ENCODE measurements around the gene SORCS2.

The SORCS2 gene

GRCh38 chr4:7335344-7336066, 143.2 kb downstream of the SORCS2 start:
- Histone ChIP-seq H3K27me3 (replicated peaks; ENCODE audit: control insufficient read depth, insufficient read depth, low read length) (no peaks in the 10 kb centered on the region; the same call in 1 of the 2 replicates), H3K4me3 (replicated peaks; ENCODE audit: low read depth, low read length) (no peak overlapping the region), H3K36me3 (ENCODE audit: control insufficient read depth, insufficient read depth, low read length) (no peaks in the 10 kb centered on the region)
- DNase-seq (ENCODE audit: extremely low read depth, insufficient read length): peak; percentile 52
- peak; percentile 90 for TF ChIP-seq CTCF (IDR thresholded peaks at IDR 0.05; ENCODE audit: insufficient read depth, low read length, poor library complexity, severe bottlenecking)

- no peak for DNase-seq (ENCODE audit: extremely low read depth, insufficient read length)
- Histone ChIP-seq H3K27me3 (replicated peaks; ENCODE audit: control insufficient read depth, insufficient read depth, low read length) (no peaks in the 10 kb centered on the region; the same call in 1 of the 2 replicates), H3K36me3 (ENCODE audit: control insufficient read depth, insufficient read depth, low read length) (no peaks in the 10 kb centered on the region), H3K4me3 (replicated peaks; ENCODE audit: low read depth, low read length) (no peak overlapping the region)
- TF ChIP-seq CTCF (IDR thresholded peaks at IDR 0.05; ENCODE audit: insufficient read depth, low read length, poor library complexity, severe bottlenecking): no peak
These were observed 143.8 kb downstream of the SORCS2 start for GRCh38 chr4:7336067-7336569.

DNA sequence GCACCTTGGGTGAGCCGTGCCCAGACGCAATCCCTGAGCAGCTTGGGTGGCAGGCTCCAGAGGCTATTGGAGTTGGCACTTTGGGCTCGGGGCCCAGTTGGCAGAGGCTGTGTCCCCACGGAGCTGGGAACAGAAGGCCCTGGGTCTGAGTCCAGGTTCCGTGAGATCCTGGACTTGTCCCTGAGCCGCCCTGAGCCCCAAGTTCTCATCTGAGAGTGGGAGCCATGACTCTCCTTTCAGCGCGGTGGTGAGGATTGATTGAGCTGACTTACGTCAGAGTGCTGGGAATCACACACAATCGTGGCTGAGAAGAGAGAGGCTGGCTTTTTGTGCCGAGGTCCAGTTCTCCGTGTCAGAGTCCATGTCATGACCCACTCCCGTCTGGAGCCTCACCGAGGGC, 144.4 kb downstream of the SORCS2 start:
- Histone ChIP-seq H3K36me3 (ENCODE audit: control insufficient read depth, insufficient read depth, low read length) (no peaks in the 10 kb centered on the region), H3K27me3 (replicated peaks; ENCODE audit: control insufficient read depth, insufficient read depth, low read length) (no peaks in the 10 kb centered on the region; the same call in 1 of the 2 replicates), H3K4me3 (replicated peaks; ENCODE audit: low read depth, low read length) (no peak overlapping the region)
- no peak for DNase-seq (ENCODE audit: extremely low read depth, insufficient read length)
- TF ChIP-seq CTCF (IDR thresholded peaks at IDR 0.05; ENCODE audit: insufficient read depth, low read length, poor library complexity, severe bottlenecking): no peak

DNA sequence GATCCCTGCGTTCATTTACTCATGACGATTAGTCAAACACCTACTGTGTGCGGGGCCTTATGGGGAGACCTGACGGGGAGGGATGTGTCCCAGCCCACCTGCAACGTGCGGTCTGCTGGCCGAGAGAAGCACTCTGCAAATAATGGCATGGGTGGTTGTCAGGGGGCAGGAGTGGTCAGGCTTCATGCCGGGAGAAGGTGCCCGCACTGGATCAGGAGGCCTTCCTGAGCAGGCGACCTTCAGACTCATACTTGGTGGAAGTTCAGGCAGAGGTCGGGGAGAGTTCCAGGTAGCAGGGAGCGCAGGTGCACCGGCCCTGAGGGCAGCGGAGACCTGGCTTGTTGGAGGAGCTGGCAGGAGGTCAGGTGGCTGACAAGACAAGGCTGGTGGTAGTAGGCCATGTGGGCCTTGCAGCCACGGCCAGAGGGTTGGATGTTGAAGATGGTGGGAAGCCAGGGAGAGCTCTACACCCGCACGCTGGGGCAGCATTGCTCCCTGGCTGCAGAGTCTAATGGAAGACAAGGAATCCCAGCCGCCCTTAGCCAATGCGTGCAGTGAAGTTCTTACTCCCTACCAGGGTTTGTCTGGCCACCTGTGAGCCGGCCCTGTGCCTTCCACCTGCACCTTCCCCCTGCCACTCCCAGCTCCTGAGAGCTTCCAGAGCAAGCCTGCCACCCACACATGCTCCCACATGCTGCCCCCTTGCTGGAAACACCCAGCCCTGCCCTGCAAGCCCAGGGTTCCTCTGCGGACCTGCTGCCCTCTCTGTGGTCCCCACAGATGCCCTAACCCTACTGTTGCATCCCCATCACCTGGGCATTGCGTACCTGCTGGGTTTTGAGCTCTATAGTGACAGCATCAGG, 145.1 kb downstream of the SORCS2 start:
- no peak for TF ChIP-seq CTCF (IDR thresholded peaks at IDR 0.05; ENCODE audit: insufficient read depth, low read length, poor library complexity, severe bottlenecking)
- no peaks in the 10 kb centered on the region; the same call in 1 of the 2 replicates for H3K27me3 ChIP-seq (replicated peaks; ENCODE audit: control insufficient read depth, insufficient read depth, low read length)
- no peaks in the 10 kb centered on the region for H3K36me3 ChIP-seq (ENCODE audit: control insufficient read depth, insufficient read depth, low read length)
- no peak overlapping the region for H3K4me3 ChIP-seq (replicated peaks; ENCODE audit: low read depth, low read length)
- no peak for DNase-seq (ENCODE audit: extremely low read depth, insufficient read length)

GRCh38 chr4:7338059-7338452, 145.7 kb downstream of the SORCS2 start:
- Histone ChIP-seq H3K36me3 (ENCODE audit: control insufficient read depth, insufficient read depth, low read length) (no peaks in the 10 kb centered on the region), H3K27me3 (replicated peaks; ENCODE audit: control insufficient read depth, insufficient read depth, low read length) (no peaks in the 10 kb centered on the region; the same call in 1 of the 2 replicates), H3K4me3 (replicated peaks; ENCODE audit: low read depth, low read length) (no peak overlapping the region)
- no peak for TF ChIP-seq CTCF (IDR thresholded peaks at IDR 0.05; ENCODE audit: insufficient read depth, low read length, poor library complexity, severe bottlenecking)
- DNase-seq (ENCODE audit: extremely low read depth, insufficient read length): no peak

All from GM06990 (cell line).